ENCODE results near the gene ZFC3H1. TPM values are rescaled to one million over a fixed set of nuclear protein-coding genes. Genes with fewer than 3 reads are reported as not detected.

The ZFC3H1 gene
- total and polyA plus RNA-seq, 9 of the 15 experiments (the other 6 are each of a cell fraction or from before 2014, with no cell fraction given): 14.8 to 80.5 (median 22.1) TPM

DNA sequence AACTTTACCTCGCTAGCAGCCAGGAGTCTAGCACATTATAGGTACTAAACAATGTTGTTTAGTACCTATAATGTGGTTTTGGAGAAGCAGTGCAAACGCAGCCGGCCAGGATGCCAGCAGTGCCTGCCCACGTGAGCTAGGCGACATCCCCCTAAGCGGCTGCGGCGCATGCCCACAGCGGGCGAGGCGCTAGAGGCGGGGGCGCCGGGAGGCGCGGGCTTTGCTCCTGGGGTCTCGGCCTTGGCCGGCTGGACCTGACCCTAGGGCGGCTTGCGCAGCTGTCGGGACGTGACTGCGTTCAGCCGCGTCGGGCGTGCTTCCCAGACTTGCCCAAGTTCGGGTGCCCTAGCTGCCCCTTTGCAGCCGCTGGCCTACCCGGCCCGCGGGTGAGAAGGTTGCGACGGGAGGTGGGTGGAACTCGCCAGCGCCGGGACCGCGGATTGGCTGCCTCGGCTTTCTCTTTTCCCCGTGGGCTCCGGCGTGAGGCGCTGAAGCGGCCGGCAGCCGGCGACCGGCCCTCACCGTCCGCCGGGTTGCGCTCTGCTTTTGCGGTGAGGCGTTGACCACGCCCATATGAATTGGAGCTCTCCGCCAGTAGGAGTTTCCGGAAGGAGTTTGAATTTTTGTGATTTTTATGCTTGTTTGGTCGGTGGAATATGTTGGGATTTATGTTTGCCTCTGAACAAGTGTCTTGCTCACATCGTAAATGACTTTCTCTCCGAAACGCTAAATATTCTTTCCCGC is 22.4 kb upstream of the ZFC3H1 start, which contains the start of gene TMEM19 (continued):
- TF ChIP-seq, protein P1, sequence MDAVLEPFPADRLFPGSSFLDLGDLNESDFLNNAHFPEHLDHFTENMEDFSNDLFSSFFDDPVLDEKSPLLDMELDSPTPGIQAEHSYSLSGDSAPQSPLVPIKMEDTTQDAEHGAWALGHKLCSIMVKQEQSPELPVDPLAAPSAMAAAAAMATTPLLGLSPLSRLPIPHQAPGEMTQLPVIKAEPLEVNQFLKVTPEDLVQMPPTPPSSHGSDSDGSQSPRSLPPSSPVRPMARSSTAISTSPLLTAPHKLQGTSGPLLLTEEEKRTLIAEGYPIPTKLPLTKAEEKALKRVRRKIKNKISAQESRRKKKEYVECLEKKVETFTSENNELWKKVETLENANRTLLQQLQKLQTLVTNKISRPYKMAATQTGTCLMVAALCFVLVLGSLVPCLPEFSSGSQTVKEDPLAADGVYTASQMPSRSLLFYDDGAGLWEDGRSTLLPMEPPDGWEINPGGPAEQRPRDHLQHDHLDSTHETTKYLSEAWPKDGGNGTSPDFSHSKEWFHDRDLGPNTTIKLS (IDR thresholded peaks at IDR 0.05; ENCODE audit: borderline replicate concordance, low read depth): peak; percentile 50; the same call in 1 of the 2 replicates
- TF ChIP-seq GABPA (tag; conservative IDR thresholded peaks at IDR 0.05; ENCODE audit: low read depth) (0 out of 2 replicates have a peak, but pooled peaks have one; percentile 43), E2F3 (CRISPR knock-in tag; IDR thresholded peaks at IDR 0.05) (0 out of 2 replicates have a peak, but pooled peaks have one; percentile 42), ZNF644 (tag; IDR thresholded peaks at IDR 0.05; ENCODE audit: low read depth) (no peak), PRMT5 (CRISPR knock-in tag; IDR thresholded peaks at IDR 0.05) (no peak), ZBED1 (IDR thresholded peaks at IDR 0.05) (no peak), EGR1 (conservative IDR thresholded peaks at IDR 0.05) (peak; percentile 84), RAD51 (IDR thresholded peaks at IDR 0.05; ENCODE audit: borderline replicate concordance, low read depth) (peak; percentile 73), NR2F6 (CRISPR knock-in tag; IDR thresholded peaks at IDR 0.05) (no peak), TEAD1 (CRISPR knock-in tag; IDR thresholded peaks at IDR 0.05) (peak in 1 of 2 experiments; percentile 65; a peak in 1 of 4 replicates), FOXM1 (IDR thresholded peaks at IDR 0.05; ENCODE audit: low read depth) (peak; percentile 80), FOXM1 (CRISPR knock-in tag; IDR thresholded peaks at IDR 0.05; ENCODE audit: low read depth) (no peak), ELF4 (CRISPR knock-in tag; IDR thresholded peaks at IDR 0.05) (no peak), FOXP1 (CRISPR knock-in tag; IDR thresholded peaks at IDR 0.05) (peak; percentile 85; the same call in 1 of the 2 replicates), ZNF384 (IDR thresholded peaks at IDR 0.05; ENCODE audit: low read depth, low read length) (no peak), CBX1 (IDR thresholded peaks at IDR 0.05; ENCODE audit: low read depth) (peak; percentile 85; the same call in 1 of the 2 replicates), POLR2A (conservative IDR thresholded peaks at IDR 0.05) (peak; percentile 93), KDM4B (IDR thresholded peaks at IDR 0.05; ENCODE audit: borderline replicate concordance in 2 of 2, low read depth in 1 of 2) (peak in 1 of 2 experiments; percentile 57; a peak in 1 of 4 replicates), LCOR (CRISPR knock-in tag; IDR thresholded peaks at IDR 0.05) (0 out of 2 replicates have a peak, but pooled peaks have one; percentile 66), BRF1 (IDR thresholded peaks at IDR 0.05; ENCODE audit: borderline replicate concordance, extremely low read depth, insufficient read length) (no peak), NR4A1 (CRISPR knock-in tag; IDR thresholded peaks at IDR 0.05) (0 out of 2 replicates have a peak, but pooled peaks have one; percentile 41), NR4A1 (tag; IDR thresholded peaks at IDR 0.05) (0 out of 2 replicates have a peak, but pooled peaks have one; percentile 51)
- TF ChIP-seq, protein P2, sequence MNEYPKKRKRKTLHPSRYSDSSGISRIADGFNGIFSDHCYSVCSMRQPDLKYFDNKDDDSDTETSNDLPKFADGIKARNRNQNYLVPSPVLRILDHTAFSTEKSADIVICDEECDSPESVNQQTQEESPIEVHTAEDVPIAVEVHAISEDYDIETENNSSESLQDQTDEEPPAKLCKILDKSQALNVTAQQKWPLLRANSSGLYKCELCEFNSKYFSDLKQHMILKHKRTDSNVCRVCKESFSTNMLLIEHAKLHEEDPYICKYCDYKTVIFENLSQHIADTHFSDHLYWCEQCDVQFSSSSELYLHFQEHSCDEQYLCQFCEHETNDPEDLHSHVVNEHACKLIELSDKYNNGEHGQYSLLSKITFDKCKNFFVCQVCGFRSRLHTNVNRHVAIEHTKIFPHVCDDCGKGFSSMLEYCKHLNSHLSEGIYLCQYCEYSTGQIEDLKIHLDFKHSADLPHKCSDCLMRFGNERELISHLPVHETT (CRISPR knock-in tag; conservative IDR thresholded peaks at IDR 0.05 in 1 of 2, IDR thresholded peaks at IDR 0.05 in 1 of 2): peak in 1 of 2 experiments; percentile 70; a peak in 2 of 4 replicates
- TF ChIP-seq, protein P3, sequence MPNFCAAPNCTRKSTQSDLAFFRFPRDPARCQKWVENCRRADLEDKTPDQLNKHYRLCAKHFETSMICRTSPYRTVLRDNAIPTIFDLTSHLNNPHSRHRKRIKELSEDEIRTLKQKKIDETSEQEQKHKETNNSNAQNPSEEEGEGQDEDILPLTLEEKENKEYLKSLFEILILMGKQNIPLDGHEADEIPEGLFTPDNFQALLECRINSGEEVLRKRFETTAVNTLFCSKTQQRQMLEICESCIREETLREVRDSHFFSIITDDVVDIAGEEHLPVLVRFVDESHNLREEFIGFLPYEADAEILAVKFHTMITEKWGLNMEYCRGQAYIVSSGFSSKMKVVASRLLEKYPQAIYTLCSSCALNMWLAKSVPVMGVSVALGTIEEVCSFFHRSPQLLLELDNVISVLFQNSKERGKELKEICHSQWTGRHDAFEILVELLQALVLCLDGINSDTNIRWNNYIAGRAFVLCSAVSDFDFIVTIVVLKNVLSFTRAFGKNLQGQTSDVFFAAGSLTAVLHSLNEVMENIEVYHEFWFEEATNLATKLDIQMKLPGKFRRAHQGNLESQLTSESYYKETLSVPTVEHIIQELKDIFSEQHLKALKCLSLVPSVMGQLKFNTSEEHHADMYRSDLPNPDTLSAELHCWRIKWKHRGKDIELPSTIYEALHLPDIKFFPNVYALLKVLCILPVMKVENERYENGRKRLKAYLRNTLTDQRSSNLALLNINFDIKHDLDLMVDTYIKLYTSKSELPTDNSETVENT (CRISPR knock-in tag; IDR thresholded peaks at IDR 0.05): peak; percentile 90; the same call in 1 of the 2 replicates

All from K562 (cell line).